ENCODE data around the gene CDC42SE2.

DNA sequence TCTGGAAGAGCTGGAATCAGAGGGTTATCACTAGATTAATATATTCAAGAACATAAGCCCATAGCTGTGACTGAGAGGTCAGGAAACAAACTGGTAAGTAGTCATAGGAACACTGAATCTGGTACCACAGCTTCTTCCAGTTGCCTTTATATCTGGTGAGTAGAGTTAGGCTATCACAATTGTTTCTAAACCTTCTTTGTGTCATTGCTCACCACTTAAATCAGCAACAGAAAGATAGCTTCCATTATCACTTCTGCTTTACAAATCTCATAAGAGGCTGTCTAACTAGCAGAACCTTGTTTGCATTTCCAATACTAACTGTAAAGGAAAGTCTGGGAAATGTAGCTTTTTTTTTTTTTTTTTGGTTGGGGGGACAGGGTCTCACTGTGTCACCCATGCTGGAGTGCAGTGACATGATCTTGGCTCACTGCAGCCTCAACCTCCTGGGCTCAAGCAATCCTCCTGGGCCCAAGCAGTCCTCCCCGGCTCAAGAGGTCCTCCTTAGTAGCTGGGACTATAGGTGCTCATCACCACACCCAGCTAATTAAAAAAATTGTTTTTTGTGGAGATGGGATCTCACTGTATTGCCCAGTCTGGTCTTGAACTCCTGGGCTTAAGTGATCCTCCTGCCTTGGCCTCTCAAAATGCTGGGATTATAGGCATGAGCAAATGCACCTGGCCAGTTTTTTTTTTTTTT is 22.0 kb downstream of the CDC42SE2 start:
- TF ChIP-seq, protein P1, sequence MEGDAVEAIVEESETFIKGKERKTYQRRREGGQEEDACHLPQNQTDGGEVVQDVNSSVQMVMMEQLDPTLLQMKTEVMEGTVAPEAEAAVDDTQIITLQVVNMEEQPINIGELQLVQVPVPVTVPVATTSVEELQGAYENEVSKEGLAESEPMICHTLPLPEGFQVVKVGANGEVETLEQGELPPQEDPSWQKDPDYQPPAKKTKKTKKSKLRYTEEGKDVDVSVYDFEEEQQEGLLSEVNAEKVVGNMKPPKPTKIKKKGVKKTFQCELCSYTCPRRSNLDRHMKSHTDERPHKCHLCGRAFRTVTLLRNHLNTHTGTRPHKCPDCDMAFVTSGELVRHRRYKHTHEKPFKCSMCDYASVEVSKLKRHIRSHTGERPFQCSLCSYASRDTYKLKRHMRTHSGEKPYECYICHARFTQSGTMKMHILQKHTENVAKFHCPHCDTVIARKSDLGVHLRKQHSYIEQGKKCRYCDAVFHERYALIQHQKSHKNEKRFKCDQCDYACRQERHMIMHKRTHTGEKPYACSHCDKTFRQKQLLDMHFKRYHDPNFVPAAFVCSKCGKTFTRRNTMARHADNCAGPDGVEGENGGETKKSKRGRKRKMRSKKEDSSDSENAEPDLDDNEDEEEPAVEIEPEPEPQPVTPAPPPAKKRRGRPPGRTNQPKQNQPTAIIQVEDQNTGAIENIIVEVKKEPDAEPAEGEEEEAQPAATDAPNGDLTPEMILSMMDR (IDR thresholded peaks at IDR 0.05): no peak
- TF ChIP-seq POLR2A (IDR thresholded peaks at IDR 0.05): no peak
